GM23338 (cell line): ENCODE results near the gene ADA.

Experiments
- EZH2 ChIP-seq: fragments of 200-600 bp; sonication (generic); IDR thresholded peaks from one replicate; pipeline ENCODE4 v1.8.0; 2017; ENCODE audit warnings: antibody characterized with exemption, mild to moderate bottlenecking, low read depth; ENCODE audit not compliant: unreplicated experiment
- EZH2phosphoT487 ChIP-seq: fragments of 200-600 bp; sonication (generic); IDR thresholded peaks from one replicate; pipeline ENCODE4 v1.8.1; 2018; ENCODE audit warnings: antibody characterized with exemption; ENCODE audit not compliant: unreplicated experiment
- JUNB ChIP-seq: IDR thresholded peaks from one replicate; pipeline ENCODE4 v1.6.1; 2016; ENCODE audit warnings: antibody characterized with exemption; ENCODE audit not compliant: unreplicated experiment
- NANOG ChIP-seq: IDR thresholded peaks from 2 replicates; pipeline ENCODE4 v1.6.1; 2016; ENCODE audit warnings: antibody characterized with exemption, borderline replicate concordance
- POLR2AphosphoS5 ChIP-seq: IDR thresholded peaks from 2 replicates; pipeline ENCODE4 v1.6.1; 2016; ENCODE audit warnings: antibody characterized with exemption, low read depth
- TF ChIP-seq, protein P1 (sequence below), 2 experiments: fragments of 200-600 bp in 1 of 2; sonication (generic) in 1 of 2; conservative IDR thresholded peaks; 2 replicates each; pipeline versions ENCODE4 v1.5.1 to v1.6.1; 2016 to 2017; ENCODE audit warnings: antibody characterized with exemption in 2 of 2, low read depth in 2 of 2, mild to moderate bottlenecking in 2 of 2, moderate library complexity in 1 of 2
- TF ChIP-seq, protein P2 (sequence below): fragments of 250-450 bp; sonication (Bioruptor Pico); IDR thresholded peaks from 2 replicates; pipeline ENCODE4 v1.5.0; 2020; ENCODE audit warnings: mild to moderate bottlenecking, moderate library complexity
- TF ChIP-seq, protein P3 (sequence below): IDR thresholded peaks from one replicate; pipeline ENCODE4 v1.6.1; 2018; ENCODE audit warnings: antibody characterized with exemption; ENCODE audit not compliant: unreplicated experiment

DNA sequence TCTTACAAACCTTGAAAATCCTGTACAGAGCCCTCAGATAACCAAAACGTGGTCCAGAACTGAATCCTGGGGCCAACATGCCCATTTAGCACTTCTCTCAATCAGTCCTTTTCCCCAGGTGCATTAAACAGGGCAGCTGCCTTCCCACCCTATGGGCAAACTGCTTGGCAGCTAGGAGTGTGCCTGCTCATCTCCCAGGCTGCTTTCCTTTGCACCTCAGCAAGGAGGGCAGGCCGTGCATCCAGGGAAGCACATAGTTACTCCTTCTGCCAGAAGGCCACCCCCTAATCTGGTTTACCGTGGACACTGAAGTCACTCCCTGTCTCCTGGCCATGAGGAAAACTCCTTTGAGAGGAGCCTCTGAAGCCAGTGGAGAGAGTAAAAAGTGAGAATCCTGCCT, 59.1 kb downstream of the ADA start:
- TF ChIP-seq, protein P1, sequence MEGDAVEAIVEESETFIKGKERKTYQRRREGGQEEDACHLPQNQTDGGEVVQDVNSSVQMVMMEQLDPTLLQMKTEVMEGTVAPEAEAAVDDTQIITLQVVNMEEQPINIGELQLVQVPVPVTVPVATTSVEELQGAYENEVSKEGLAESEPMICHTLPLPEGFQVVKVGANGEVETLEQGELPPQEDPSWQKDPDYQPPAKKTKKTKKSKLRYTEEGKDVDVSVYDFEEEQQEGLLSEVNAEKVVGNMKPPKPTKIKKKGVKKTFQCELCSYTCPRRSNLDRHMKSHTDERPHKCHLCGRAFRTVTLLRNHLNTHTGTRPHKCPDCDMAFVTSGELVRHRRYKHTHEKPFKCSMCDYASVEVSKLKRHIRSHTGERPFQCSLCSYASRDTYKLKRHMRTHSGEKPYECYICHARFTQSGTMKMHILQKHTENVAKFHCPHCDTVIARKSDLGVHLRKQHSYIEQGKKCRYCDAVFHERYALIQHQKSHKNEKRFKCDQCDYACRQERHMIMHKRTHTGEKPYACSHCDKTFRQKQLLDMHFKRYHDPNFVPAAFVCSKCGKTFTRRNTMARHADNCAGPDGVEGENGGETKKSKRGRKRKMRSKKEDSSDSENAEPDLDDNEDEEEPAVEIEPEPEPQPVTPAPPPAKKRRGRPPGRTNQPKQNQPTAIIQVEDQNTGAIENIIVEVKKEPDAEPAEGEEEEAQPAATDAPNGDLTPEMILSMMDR (conservative IDR thresholded peaks at IDR 0.05; ENCODE audit: low read depth in 2 of 2), result no peak
- TF ChIP-seq EZH2phosphoT487 (no peak), NANOG (no peak), EZH2 (no peak), JUNB (no peak), POLR2AphosphoS5 (no peak)
- TF ChIP-seq, protein P2, sequence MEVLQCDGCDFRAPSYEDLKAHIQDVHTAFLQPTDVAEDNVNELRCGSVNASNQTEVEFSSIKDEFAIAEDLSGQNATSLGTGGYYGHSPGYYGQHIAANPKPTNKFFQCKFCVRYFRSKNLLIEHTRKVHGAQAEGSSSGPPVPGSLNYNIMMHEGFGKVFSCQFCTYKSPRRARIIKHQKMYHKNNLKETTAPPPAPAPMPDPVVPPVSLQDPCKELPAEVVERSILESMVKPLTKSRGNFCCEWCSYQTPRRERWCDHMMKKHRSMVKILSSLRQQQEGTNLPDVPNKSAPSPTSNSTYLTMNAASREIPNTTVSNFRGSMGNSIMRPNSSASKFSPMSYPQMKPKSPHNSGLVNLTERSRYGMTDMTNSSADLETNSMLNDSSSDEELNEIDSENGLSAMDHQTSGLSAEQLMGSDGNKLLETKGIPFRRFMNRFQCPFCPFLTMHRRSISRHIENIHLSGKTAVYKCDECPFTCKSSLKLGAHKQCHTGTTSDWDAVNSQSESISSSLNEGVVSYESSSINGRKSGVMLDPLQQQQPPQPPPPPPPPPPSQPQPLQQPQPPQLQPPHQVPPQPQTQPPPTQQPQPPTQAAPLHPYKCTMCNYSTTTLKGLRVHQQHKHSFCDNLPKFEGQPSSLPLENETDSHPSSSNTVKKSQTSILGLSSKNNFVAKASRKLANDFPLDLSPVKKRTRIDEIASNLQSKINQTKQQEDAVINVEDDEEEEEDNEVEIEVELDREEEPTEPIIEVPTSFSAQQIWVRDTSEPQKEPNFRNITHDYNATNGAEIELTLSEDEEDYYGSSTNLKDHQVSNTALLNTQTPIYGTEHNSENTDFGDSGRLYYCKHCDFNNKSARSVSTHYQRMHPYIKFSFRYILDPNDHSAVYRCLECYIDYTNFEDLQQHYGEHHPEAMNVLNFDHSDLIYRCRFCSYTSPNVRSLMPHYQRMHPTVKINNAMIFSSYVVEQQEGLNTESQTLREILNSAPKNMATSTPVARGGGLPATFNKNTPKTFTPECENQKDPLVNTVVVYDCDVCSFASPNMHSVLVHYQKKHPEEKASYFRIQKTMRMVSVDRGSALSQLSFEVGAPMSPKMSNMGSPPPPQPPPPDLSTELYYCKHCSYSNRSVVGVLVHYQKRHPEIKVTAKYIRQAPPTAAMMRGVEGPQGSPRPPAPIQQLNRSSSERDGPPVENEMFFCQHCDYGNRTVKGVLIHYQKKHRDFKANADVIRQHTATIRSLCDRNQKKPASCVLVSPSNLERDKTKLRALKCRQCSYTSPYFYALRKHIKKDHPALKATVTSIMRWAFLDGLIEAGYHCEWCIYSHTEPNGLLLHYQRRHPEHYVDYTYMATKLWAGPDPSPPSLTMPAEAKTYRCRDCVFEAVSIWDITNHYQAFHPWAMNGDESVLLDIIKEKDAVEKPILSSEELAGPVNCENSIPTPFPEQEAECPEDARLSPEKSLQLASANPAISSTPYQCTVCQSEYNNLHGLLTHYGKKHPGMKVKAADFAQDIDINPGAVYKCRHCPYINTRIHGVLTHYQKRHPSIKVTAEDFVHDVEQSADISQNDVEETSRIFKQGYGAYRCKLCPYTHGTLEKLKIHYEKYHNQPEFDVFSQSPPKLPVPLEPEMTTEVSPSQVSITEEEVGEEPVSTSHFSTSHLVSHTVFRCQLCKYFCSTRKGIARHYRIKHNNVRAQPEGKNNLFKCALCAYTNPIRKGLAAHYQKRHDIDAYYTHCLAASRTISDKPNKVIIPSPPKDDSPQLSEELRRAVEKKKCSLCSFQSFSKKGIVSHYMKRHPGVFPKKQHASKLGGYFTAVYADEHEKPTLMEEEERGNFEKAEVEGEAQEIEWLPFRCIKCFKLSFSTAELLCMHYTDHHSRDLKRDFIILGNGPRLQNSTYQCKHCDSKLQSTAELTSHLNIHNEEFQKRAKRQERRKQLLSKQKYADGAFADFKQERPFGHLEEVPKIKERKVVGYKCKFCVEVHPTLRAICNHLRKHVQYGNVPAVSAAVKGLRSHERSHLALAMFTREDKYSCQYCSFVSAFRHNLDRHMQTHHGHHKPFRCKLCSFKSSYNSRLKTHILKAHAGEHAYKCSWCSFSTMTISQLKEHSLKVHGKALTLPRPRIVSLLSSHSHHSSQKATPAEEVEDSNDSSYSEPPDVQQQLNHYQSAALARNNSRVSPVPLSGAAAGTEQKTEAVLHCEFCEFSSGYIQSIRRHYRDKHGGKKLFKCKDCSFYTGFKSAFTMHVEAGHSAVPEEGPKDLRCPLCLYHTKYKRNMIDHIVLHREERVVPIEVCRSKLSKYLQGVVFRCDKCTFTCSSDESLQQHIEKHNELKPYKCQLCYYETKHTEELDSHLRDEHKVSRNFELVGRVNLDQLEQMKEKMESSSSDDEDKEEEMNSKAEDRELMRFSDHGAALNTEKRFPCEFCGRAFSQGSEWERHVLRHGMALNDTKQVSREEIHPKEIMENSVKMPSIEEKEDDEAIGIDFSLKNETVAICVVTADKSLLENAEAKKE, result no peak
- TF ChIP-seq, protein P3, sequence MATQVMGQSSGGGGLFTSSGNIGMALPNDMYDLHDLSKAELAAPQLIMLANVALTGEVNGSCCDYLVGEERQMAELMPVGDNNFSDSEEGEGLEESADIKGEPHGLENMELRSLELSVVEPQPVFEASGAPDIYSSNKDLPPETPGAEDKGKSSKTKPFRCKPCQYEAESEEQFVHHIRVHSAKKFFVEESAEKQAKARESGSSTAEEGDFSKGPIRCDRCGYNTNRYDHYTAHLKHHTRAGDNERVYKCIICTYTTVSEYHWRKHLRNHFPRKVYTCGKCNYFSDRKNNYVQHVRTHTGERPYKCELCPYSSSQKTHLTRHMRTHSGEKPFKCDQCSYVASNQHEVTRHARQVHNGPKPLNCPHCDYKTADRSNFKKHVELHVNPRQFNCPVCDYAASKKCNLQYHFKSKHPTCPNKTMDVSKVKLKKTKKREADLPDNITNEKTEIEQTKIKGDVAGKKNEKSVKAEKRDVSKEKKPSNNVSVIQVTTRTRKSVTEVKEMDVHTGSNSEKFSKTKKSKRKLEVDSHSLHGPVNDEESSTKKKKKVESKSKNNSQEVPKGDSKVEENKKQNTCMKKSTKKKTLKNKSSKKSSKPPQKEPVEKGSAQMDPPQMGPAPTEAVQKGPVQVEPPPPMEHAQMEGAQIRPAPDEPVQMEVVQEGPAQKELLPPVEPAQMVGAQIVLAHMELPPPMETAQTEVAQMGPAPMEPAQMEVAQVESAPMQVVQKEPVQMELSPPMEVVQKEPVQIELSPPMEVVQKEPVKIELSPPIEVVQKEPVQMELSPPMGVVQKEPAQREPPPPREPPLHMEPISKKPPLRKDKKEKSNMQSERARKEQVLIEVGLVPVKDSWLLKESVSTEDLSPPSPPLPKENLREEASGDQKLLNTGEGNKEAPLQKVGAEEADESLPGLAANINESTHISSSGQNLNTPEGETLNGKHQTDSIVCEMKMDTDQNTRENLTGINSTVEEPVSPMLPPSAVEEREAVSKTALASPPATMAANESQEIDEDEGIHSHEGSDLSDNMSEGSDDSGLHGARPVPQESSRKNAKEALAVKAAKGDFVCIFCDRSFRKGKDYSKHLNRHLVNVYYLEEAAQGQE, result no peak
